ENCODE measurements around the gene RGS10. TPM values are rescaled to one million over a fixed set of nuclear protein-coding genes. Genes with fewer than 3 reads are reported as not detected.

RGS10 gene
- polyA plus RNA-seq, 2 donors, result 50.4 to 63.9 TPM

GRCh38 chr10:119494236-119495020, 48.1 kb downstream of the RGS10 start:
- WGBS, 2 donors, result 58 to 67% methylated on average over 6 of the region's 6 CpGs
- H3K4me1 ChIP-seq (ENCODE audit: control insufficient read depth in 2 of 2, insufficient read depth in 2 of 2, low read length in 1 of 2), result peaks cover 0 to 2% of the 10 kb centered on the region in 2 donors

DNA sequence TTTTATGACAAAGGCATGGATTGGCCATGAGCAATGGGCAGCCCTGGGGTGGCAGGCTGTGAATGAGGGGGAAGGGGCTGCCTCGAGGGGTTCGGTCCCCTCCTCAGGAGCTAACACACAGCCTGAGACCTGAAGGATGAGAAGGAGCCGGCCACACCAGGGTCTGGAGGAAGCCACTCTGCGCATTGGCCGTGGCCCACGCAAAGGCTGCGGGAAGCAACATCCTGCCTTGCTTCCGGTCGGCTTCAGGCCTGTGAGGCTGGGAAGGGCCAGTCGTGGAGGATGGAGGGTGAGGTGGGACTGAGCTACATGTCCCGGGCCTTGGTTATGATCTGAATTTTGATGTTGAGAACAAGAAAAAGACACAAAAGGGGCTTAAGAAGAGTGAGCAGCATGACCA, 49.4 kb downstream of the RGS10 start:
- no peaks in the 10 kb centered on the region for H3K36me3 ChIP-seq (ENCODE audit: control insufficient read depth in 2 of 2, insufficient read depth in 2 of 2, low read length in 1 of 2)
- no peak overlapping the region for H3K27ac ChIP-seq (ENCODE audit: low read depth in 2 of 2, low read length in 1 of 2)
- H3K9me3 ChIP-seq (ENCODE audit: control insufficient read depth in 2 of 2, insufficient read depth in 1 of 2, low read depth in 1 of 2, low read length in 1 of 2), result no peaks in the 10 kb centered on the region
- no peak overlapping the region for H3K4me3 ChIP-seq (ENCODE audit: low read depth in 1 of 2, low read length in 2 of 2)
- no peaks in the 10 kb centered on the region for H3K27me3 ChIP-seq (ENCODE audit: control insufficient read depth in 1 of 2, insufficient read depth in 2 of 2, low read length in 2 of 2)
- peaks cover 0 to 2% of the 10 kb centered on the region in 2 donors for H3K4me1 ChIP-seq (ENCODE audit: control insufficient read depth in 2 of 2, insufficient read depth in 2 of 2, low read length in 1 of 2)
- WGBS, 2 donors, result 73 to 84% methylated on average over 11 of the region's 11 CpGs

More at GRCh38 chr10:119494236-119495020, 48.1 kb downstream of the RGS10 start:
- H3K27ac ChIP-seq (ENCODE audit: low read depth in 2 of 2, low read length in 1 of 2), result peak overlapping the region in 1 of 2 donors; percentile 39
- no peaks in the 10 kb centered on the region for H3K9me3 ChIP-seq (ENCODE audit: control insufficient read depth in 2 of 2, insufficient read depth in 1 of 2, low read depth in 1 of 2, low read length in 1 of 2)
- no peaks in the 10 kb centered on the region for H3K27me3 ChIP-seq (ENCODE audit: control insufficient read depth in 1 of 2, insufficient read depth in 2 of 2, low read length in 2 of 2)
- no peak overlapping the region for H3K4me3 ChIP-seq (ENCODE audit: low read depth in 1 of 2, low read length in 2 of 2)
- H3K36me3 ChIP-seq (ENCODE audit: control insufficient read depth in 2 of 2, insufficient read depth in 2 of 2, low read length in 1 of 2), result peaks cover 0 to 2% of the 10 kb centered on the region in 2 donors

- Histone ChIP-seq H3K4me1 (ENCODE audit: control insufficient read depth in 2 of 2, insufficient read depth in 2 of 2, low read length in 1 of 2) (peaks cover 0 to 2% of the 10 kb centered on the region in 2 donors), H3K9me3 (ENCODE audit: control insufficient read depth in 2 of 2, insufficient read depth in 1 of 2, low read depth in 1 of 2, low read length in 1 of 2) (no peaks in the 10 kb centered on the region), H3K36me3 (ENCODE audit: control insufficient read depth in 2 of 2, insufficient read depth in 2 of 2, low read length in 1 of 2) (no peaks in the 10 kb centered on the region), H3K4me3 (ENCODE audit: low read depth in 1 of 2, low read length in 2 of 2) (no peak overlapping the region), H3K27ac (ENCODE audit: low read depth in 2 of 2, low read length in 1 of 2) (no peak overlapping the region), H3K27me3 (ENCODE audit: control insufficient read depth in 1 of 2, insufficient read depth in 2 of 2, low read length in 2 of 2) (no peaks in the 10 kb centered on the region)
- 68 to 73% methylated on average over 6 of the region's 6 CpGs for whole genome bisulfite sequencing, 2 donors
These were observed 50.4 kb downstream of the RGS10 start for GRCh38 chr10:119491966-119492757.

DNA sequence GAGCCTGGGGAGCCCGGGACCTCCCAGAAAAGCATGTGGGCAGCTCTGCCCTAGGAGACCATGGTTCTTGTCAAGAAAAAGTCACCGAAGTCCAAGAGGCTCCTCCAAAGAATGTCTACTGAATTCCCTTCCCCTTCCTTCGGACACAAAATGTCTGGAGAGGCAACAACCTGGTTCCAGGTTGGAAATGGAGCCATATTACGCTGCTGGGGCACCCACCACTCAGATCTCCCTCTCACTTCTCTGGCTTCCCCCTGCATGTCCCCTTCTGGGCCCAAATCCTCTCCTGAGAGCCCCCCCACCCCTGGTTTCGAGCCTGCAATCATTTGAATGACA, 52.6 kb downstream of the RGS10 start:
- no peak overlapping the region for H3K27ac ChIP-seq (ENCODE audit: low read depth in 2 of 2, low read length in 1 of 2)
- WGBS, 2 donors, result 59 to 64% methylated on average over 5 of the region's 5 CpGs
- no peaks in the 10 kb centered on the region for H3K9me3 ChIP-seq (ENCODE audit: control insufficient read depth in 2 of 2, insufficient read depth in 1 of 2, low read depth in 1 of 2, low read length in 1 of 2)
- H3K36me3 ChIP-seq (ENCODE audit: control insufficient read depth in 2 of 2, insufficient read depth in 2 of 2, low read length in 1 of 2), result no peaks in the 10 kb centered on the region
- H3K4me3 ChIP-seq (ENCODE audit: low read depth in 1 of 2, low read length in 2 of 2), result no peak overlapping the region
- H3K27me3 ChIP-seq (ENCODE audit: control insufficient read depth in 1 of 2, insufficient read depth in 2 of 2, low read length in 2 of 2), result no peaks in the 10 kb centered on the region
- peaks cover 0 to 2% of the 10 kb centered on the region in 2 donors for H3K4me1 ChIP-seq (ENCODE audit: control insufficient read depth in 2 of 2, insufficient read depth in 2 of 2, low read length in 1 of 2)

- no peak overlapping the region for H3K4me3 ChIP-seq (ENCODE audit: low read depth in 1 of 2, low read length in 2 of 2)
- 81 to 85% methylated on average over 7 of the region's 7 CpGs for WGBS, 2 donors
- no peaks in the 10 kb centered on the region for H3K9me3 ChIP-seq (ENCODE audit: control insufficient read depth in 2 of 2, insufficient read depth in 1 of 2, low read depth in 1 of 2, low read length in 1 of 2)
- H3K36me3 ChIP-seq (ENCODE audit: control insufficient read depth in 2 of 2, insufficient read depth in 2 of 2, low read length in 1 of 2), result no peaks in the 10 kb centered on the region
- peaks cover 0 to 2% of the 10 kb centered on the region in 2 donors for H3K4me1 ChIP-seq (ENCODE audit: control insufficient read depth in 2 of 2, insufficient read depth in 2 of 2, low read length in 1 of 2)
- no peak overlapping the region for H3K27ac ChIP-seq (ENCODE audit: low read depth in 2 of 2, low read length in 1 of 2)
- H3K27me3 ChIP-seq (ENCODE audit: control insufficient read depth in 1 of 2, insufficient read depth in 2 of 2, low read length in 2 of 2), result no peaks in the 10 kb centered on the region
These were observed 53.8 kb downstream of the RGS10 start for GRCh38 chr10:119488675-119489074.

GRCh38 chr10:119483839-119484238, 58.7 kb downstream of the RGS10 start:
- H3K9me3 ChIP-seq (ENCODE audit: control insufficient read depth in 2 of 2, insufficient read depth in 1 of 2, low read depth in 1 of 2, low read length in 1 of 2), result no peaks in the 10 kb centered on the region
- peaks cover 0 to 4% of the 10 kb centered on the region in 2 donors for H3K4me1 ChIP-seq (ENCODE audit: control insufficient read depth in 2 of 2, insufficient read depth in 2 of 2, low read length in 1 of 2)
- H3K27ac ChIP-seq (ENCODE audit: low read depth in 2 of 2, low read length in 1 of 2), result no peak overlapping the region
- no peak overlapping the region for H3K4me3 ChIP-seq (ENCODE audit: low read depth in 1 of 2, low read length in 2 of 2)
- no peaks in the 10 kb centered on the region for H3K36me3 ChIP-seq (ENCODE audit: control insufficient read depth in 2 of 2, insufficient read depth in 2 of 2, low read length in 1 of 2)
- no peaks in the 10 kb centered on the region for H3K27me3 ChIP-seq (ENCODE audit: control insufficient read depth in 1 of 2, insufficient read depth in 2 of 2, low read length in 2 of 2)
- WGBS, 2 donors, result 74 to 79% methylated on average over 9 of the region's 9 CpGs

DNA sequence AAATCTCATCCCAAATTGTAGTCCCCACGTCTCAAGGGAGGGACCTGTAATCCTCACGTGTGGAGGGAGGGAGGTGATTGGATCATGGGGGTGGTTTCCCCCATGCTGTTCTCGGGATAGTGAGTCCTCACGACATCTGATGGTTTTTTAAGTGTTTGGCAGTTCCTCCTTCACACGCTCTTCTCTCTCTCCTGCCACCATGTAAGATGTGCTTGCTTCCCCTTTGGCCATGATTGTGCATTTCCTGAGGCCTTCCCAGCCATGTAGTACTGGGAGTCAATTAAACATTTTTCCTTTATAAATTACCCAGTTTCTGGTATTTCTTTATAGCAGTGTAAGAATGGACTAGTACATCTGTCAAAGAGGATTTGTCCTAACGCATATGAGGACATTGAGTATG, 59.5 kb downstream of the RGS10 start:
- no peaks in the 10 kb centered on the region for H3K27me3 ChIP-seq (ENCODE audit: control insufficient read depth in 1 of 2, insufficient read depth in 2 of 2, low read length in 2 of 2)
- no peak overlapping the region for H3K4me3 ChIP-seq (ENCODE audit: low read depth in 1 of 2, low read length in 2 of 2)
- no peaks in the 10 kb centered on the region for H3K36me3 ChIP-seq (ENCODE audit: control insufficient read depth in 2 of 2, insufficient read depth in 2 of 2, low read length in 1 of 2)
- H3K27ac ChIP-seq (ENCODE audit: low read depth in 2 of 2, low read length in 1 of 2), result no peak overlapping the region
- H3K9me3 ChIP-seq (ENCODE audit: control insufficient read depth in 2 of 2, insufficient read depth in 1 of 2, low read depth in 1 of 2, low read length in 1 of 2), result no peaks in the 10 kb centered on the region
- WGBS, 2 donors, result 89 to 94% methylated on average over 6 of the region's 6 CpGs
- peaks cover 0 to 4% of the 10 kb centered on the region in 2 donors for H3K4me1 ChIP-seq (ENCODE audit: control insufficient read depth in 2 of 2, insufficient read depth in 2 of 2, low read length in 1 of 2)

DNA sequence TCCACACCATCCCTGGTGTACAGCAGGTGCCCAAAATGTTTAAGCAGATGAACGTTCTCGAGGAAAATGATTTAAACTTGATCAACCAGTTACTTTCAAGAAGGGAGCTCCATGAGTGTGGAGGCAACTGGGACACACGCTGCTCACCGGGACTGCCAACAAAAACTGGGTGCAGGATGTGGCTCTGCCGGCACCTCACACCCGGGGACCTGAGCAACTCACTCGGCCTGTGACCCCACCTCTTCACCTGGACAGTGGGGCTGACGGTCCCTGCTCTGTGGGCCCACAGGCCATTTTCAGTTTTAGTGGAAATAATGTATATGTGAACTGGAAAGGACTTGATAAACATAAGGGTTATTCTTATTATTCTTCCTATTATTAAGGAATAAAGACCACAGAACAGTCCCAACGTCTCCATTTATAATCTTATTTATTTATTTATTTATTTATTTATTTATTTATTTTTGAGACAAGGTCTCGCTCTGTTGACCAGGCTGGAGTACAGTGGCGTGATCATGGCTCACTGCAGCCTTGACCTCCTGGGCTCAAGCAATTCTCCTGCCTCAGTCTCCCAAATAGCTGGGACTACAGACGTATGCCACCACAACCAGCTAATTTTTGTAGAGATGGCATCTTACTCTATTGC, 60.6 kb downstream of the RGS10 start:
- H3K4me1 ChIP-seq (ENCODE audit: control insufficient read depth in 2 of 2, insufficient read depth in 2 of 2, low read length in 1 of 2), result peaks cover 0 to 4% of the 10 kb centered on the region in 2 donors
- no peaks in the 10 kb centered on the region for H3K9me3 ChIP-seq (ENCODE audit: control insufficient read depth in 2 of 2, insufficient read depth in 1 of 2, low read depth in 1 of 2, low read length in 1 of 2)
- WGBS, 2 donors, result 87 to 91% methylated on average over 12 of the region's 12 CpGs
- H3K36me3 ChIP-seq (ENCODE audit: control insufficient read depth in 2 of 2, insufficient read depth in 2 of 2, low read length in 1 of 2), result no peaks in the 10 kb centered on the region
- no peak overlapping the region for H3K27ac ChIP-seq (ENCODE audit: low read depth in 2 of 2, low read length in 1 of 2)
- H3K4me3 ChIP-seq (ENCODE audit: low read depth in 1 of 2, low read length in 2 of 2), result no peak overlapping the region
- no peaks in the 10 kb centered on the region for H3K27me3 ChIP-seq (ENCODE audit: control insufficient read depth in 1 of 2, insufficient read depth in 2 of 2, low read length in 2 of 2)

DNA sequence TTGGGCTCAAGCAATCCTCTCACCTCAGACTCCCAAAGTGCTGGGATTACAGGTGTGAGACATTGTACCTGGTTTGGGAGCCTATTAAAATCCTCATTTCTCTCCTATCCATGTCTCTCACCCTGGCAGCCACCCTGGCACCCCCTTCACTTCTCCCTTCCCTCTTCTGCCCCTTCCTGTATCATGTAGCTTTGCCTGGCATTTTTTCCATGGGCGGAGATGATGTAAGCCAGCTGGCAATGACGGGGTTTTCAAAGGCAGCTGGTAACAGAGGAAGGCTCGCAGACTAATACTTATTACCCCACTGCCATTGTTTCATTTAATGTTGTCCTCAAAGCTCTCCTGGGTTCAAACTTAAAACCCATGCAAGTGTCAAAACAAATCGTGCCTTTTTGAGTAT, 61.9 kb downstream of the RGS10 start:
- 36 to 45% methylated on average over 4 of the region's 4 CpGs for WGBS, 2 donors
- Histone ChIP-seq H3K27ac (ENCODE audit: low read depth in 2 of 2, low read length in 1 of 2) (no peak overlapping the region), H3K9me3 (ENCODE audit: control insufficient read depth in 2 of 2, insufficient read depth in 1 of 2, low read depth in 1 of 2, low read length in 1 of 2) (no peaks in the 10 kb centered on the region), H3K4me1 (ENCODE audit: control insufficient read depth in 2 of 2, insufficient read depth in 2 of 2, low read length in 1 of 2) (peaks cover 0 to 4% of the 10 kb centered on the region in 2 donors), H3K4me3 (ENCODE audit: low read depth in 1 of 2, low read length in 2 of 2) (no peak overlapping the region), H3K27me3 (ENCODE audit: control insufficient read depth in 1 of 2, insufficient read depth in 2 of 2, low read length in 2 of 2) (no peaks in the 10 kb centered on the region), H3K36me3 (ENCODE audit: control insufficient read depth in 2 of 2, insufficient read depth in 2 of 2, low read length in 1 of 2) (no peaks in the 10 kb centered on the region)

Measured in esophagus (tissue), 2 donors.